HEK293T (cell line): ENCODE results near the gene CIZ1.

Source experiments
- ARNT ChIP-seq: fragments of 450-650 bp; IDR thresholded peaks from 2 replicates; pipeline ENCODE4 v1.6.1; 2017; ENCODE audit warnings: mild to moderate bottlenecking
- BHLHE40 ChIP-seq: fragments of 450-650 bp; IDR thresholded peaks from 2 replicates; pipeline ENCODE4 v1.6.1; 2016; ENCODE audit warnings: mild to moderate bottlenecking, moderate library complexity, borderline replicate concordance
- CTBP1 ChIP-seq: fragments of 450-650 bp; IDR thresholded peaks from 2 replicates; pipeline ENCODE4 v1.6.1; 2016; ENCODE audit warnings: borderline replicate concordance
- ELF4 ChIP-seq: fragments of 450-650 bp; IDR thresholded peaks from 2 replicates; pipeline ENCODE4 v1.6.1; 2017; ENCODE audit warnings: antibody characterized with exemption
- FOXA1 ChIP-seq: fragments of 450-650 bp; IDR thresholded peaks from 2 replicates; pipeline ENCODE4 v1.6.1; 2016; ENCODE audit warnings: mild to moderate bottlenecking
- FOXK2 ChIP-seq: fragments of 450-650 bp; IDR thresholded peaks from 2 replicates; pipeline ENCODE4 v1.6.1; 2016; ENCODE audit warnings: mild to moderate bottlenecking
- HDGF ChIP-seq: fragments of 450-650 bp; IDR thresholded peaks from 2 replicates; pipeline ENCODE4 v1.6.1; 2017; ENCODE audit warnings: antibody characterized with exemption, borderline replicate concordance
- LEF1 ChIP-seq: fragments of 450-650 bp; IDR thresholded peaks from 2 replicates; pipeline ENCODE4 v1.6.1; 2017; ENCODE audit warnings: mild to moderate bottlenecking, borderline replicate concordance
- SP1 ChIP-seq: fragments of 450-650 bp; IDR thresholded peaks from 2 replicates; pipeline ENCODE4 v1.6.1; 2017
- SUZ12 ChIP-seq: fragments of 450-650 bp; IDR thresholded peaks from 2 replicates; pipeline ENCODE4 v1.6.1; 2016; ENCODE audit warnings: mild to moderate bottlenecking
- TARDBP ChIP-seq: fragments of 450-650 bp; IDR thresholded peaks from 2 replicates; pipeline ENCODE4 v1.6.1; 2016
- ZNF384 ChIP-seq: fragments of 450-650 bp; IDR thresholded peaks from 2 replicates; pipeline ENCODE4 v1.6.1; 2016
- TF ChIP-seq, protein P1 (sequence below): fragments of 450-650 bp; IDR thresholded peaks from 2 replicates; pipeline ENCODE4 v1.6.1; 2016

DNA sequence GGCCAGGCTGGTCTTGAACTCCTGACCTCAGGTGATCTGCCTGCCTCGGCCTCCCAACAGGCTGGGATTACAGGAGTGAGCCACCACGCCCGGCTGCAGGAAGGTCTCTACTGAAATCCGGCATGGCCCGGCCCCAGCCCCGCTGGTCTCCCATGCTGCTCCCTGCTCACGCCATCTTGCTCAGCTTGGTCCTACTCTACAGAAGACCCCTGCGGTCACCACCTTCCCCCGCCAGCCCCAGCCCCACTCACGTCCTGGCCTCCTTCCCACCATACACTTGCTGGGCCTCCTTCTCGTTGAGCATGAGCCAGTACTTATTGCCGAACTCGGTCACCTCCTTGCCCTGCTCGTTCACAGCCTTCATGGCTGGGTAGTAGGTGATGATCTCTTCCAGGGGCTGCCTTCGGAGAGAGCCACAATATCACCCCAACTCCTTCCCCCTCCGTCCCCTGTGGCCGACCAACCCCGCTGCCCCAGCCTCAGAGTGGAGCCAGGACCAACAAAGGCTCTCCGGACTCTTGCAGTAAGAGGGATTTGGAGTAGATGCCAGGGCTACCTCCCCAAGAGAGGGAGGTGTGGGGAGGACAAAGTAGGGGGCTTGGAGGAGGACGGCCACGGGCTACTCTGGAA, 67.8 kb downstream of the CIZ1 start:
- TF ChIP-seq, protein P1, sequence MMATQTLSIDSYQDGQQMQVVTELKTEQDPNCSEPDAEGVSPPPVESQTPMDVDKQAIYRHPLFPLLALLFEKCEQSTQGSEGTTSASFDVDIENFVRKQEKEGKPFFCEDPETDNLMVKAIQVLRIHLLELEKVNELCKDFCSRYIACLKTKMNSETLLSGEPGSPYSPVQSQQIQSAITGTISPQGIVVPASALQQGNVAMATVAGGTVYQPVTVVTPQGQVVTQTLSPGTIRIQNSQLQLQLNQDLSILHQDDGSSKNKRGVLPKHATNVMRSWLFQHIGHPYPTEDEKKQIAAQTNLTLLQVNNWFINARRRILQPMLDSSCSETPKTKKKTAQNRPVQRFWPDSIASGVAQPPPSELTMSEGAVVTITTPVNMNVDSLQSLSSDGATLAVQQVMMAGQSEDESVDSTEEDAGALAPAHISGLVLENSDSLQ, result no peak
- TF ChIP-seq ELF4, result no peak
- no peak for TF ChIP-seq SP1
- no peak for TF ChIP-seq TARDBP
- no peak for TF ChIP-seq FOXA1
- no peak for TF ChIP-seq ZNF384
- TF ChIP-seq BHLHE40, result no peak
- no peak for TF ChIP-seq FOXK2
- no peak for TF ChIP-seq CTBP1
- no peak for TF ChIP-seq SUZ12
- no peak for TF ChIP-seq ARNT
- no peak for TF ChIP-seq HDGF
- no peak for TF ChIP-seq LEF1
